CD14-positive monocyte (primary cell): ENCODE results near the gene EXD1. TPM values are rescaled to one million over a fixed set of nuclear protein-coding genes. Genes with fewer than 3 reads are reported as not detected.

Source experiments
- DNase-seq, 3 donors: peaks; one replicate each; pipeline ENCODE4 v3.0.0-alpha.2; 2011 to 2022
- H2AFZ ChIP-seq: 2 replicates; pipeline ENCODE4 v1.6.0; 2012; ENCODE audit warnings: mild to moderate bottlenecking, low read depth, low read length, inconsistent platforms; ENCODE audit not compliant: insufficient read depth, poor library complexity, severe bottlenecking
- H3K27ac ChIP-seq, 2 donors: 1 replicate in 1 of 2; 2 replicates in 1 of 2; pipeline ENCODE4 v1.5.1; 2012 to 2013; ENCODE audit warnings: low read length in 2 of 2, control low read depth in 1 of 2, inconsistent platforms in 1 of 2, low read depth in 1 of 2, mild to moderate bottlenecking in 1 of 2
- H3K27me3 ChIP-seq, 2 donors: one replicate each; pipeline versions ENCODE4 v1.6.0 to v1.6.1; 2011 to 2013; ENCODE audit warnings: low read length in 2 of 2; ENCODE audit not compliant: control insufficient read depth in 2 of 2, insufficient read depth in 2 of 2
- H3K36me3 ChIP-seq, 2 donors: replicated peaks in 1 of 2; 1 replicate in 1 of 2; 2 replicates in 1 of 2; pipeline versions ENCODE4 v1.5.1 to v1.6.1; 2012 to 2013; ENCODE audit warnings: low read length in 2 of 2, control low read depth in 1 of 2, inconsistent platforms in 1 of 2, mild to moderate bottlenecking in 1 of 2; ENCODE audit not compliant: insufficient read depth in 2 of 2, control insufficient read depth in 1 of 2
- H3K4me1 ChIP-seq, 2 donors: 1 replicate in 1 of 2; 2 replicates in 1 of 2; pipeline versions ENCODE4 v1.5.1 to v1.6.1; 2012 to 2013; ENCODE audit warnings: low read length in 2 of 2, control low read depth in 1 of 2, inconsistent platforms in 1 of 2, mild to moderate bottlenecking in 1 of 2, moderate library complexity in 1 of 2; ENCODE audit not compliant: insufficient read depth in 2 of 2, control insufficient read depth in 1 of 2
- H3K4me2 ChIP-seq: replicated peaks from 2 replicates; pipeline ENCODE3; 2012; ENCODE audit warnings: low read length, moderate library complexity, mild to moderate bottlenecking; ENCODE audit not compliant: poor library complexity, severe bottlenecking; ENCODE audit errors: extremely low read depth
- H3K4me3 ChIP-seq, 3 experiments: fragments of 200-600 bp in 1 of 3; sonication (generic) in 1 of 3; replicated peaks in 1 of 3; 1 replicate in 2 of 3; 2 replicates in 1 of 3; pipeline ENCODE4 v1.5.1; 2011 to 2013; ENCODE audit warnings: low read length in 3 of 3, mild to moderate bottlenecking in 3 of 3, control low read depth in 2 of 3, low read depth in 2 of 3, inconsistent platforms in 1 of 3, moderate library complexity in 1 of 3
- H3K79me2 ChIP-seq: 2 replicates; pipeline ENCODE4 v1.6.0; 2012; ENCODE audit warnings: mild to moderate bottlenecking, control low read depth, inconsistent platforms, low read length, moderate library complexity; ENCODE audit not compliant: insufficient read depth
- H3K9ac ChIP-seq: 2 replicates; pipeline ENCODE4 v1.6.0; 2017; ENCODE audit warnings: low read length, mild to moderate bottlenecking; ENCODE audit not compliant: insufficient read depth, poor library complexity, severe bottlenecking
- H3K9me3 ChIP-seq, 2 donors: replicated peaks in 1 of 2; 1 replicate in 1 of 2; 2 replicates in 1 of 2; pipeline versions ENCODE4 v1.5.1 to v1.6.1; 2012 to 2013; ENCODE audit warnings: low read length in 2 of 2, control low read depth in 1 of 2; ENCODE audit not compliant: control insufficient read depth in 1 of 2, insufficient read depth in 1 of 2
- H4K20me1 ChIP-seq: 2 replicates; pipeline ENCODE4 v1.6.0; 2012; ENCODE audit warnings: mild to moderate bottlenecking, low read length, control low read depth, moderate library complexity; ENCODE audit not compliant: insufficient read depth
- H3K27ac Mint-ChIP-seq, 7 donors: one replicate each; pipeline ENCODE4 v1.8.0; 2020; ENCODE audit warnings: mild to moderate bottlenecking in 7 of 7, mixed read lengths in 7 of 7, moderate library complexity in 6 of 7, inconsistent platforms in 2 of 7
- H3K27me3 Mint-ChIP-seq, 3 donors: one replicate each; pipeline ENCODE4 v1.8.0; 2021 to 2022; ENCODE audit warnings: low read depth in 3 of 3, mild to moderate bottlenecking in 3 of 3, mixed read lengths in 3 of 3, moderate library complexity in 3 of 3, inconsistent platforms in 1 of 3
- H3K36me3 Mint-ChIP-seq, 2 donors: one replicate each; pipeline ENCODE4 v1.8.0; 2020; ENCODE audit warnings: mixed read lengths in 2 of 2, inconsistent platforms in 1 of 2, mild to moderate bottlenecking in 1 of 2
- H3K4me1 Mint-ChIP-seq: one replicate; pipeline ENCODE4 v1.8.0; 2020; ENCODE audit warnings: mild to moderate bottlenecking, mixed read lengths
- H3K4me3 Mint-ChIP-seq, 2 donors: one replicate each; pipeline ENCODE4 v1.8.0; 2020; ENCODE audit warnings: mild to moderate bottlenecking in 2 of 2, mixed read lengths in 2 of 2, moderate library complexity in 1 of 2
- H3K9me3 Mint-ChIP-seq, 7 donors: one replicate each; pipeline ENCODE4 v1.8.0; 2020 to 2022; ENCODE audit warnings: mixed read lengths in 7 of 7, mild to moderate bottlenecking in 6 of 7, moderate library complexity in 6 of 7, inconsistent platforms in 2 of 7
- WGBS: methylation state at CpG from one replicate; pipeline ENCODE4 v1.1.5; 2013; ENCODE audit warnings: missing lambda C conversion rate; ENCODE audit not compliant: insufficient coverage; 5-methylcytosine and 5-hydroxymethylcytosine counted together
- intact Hi-C, 2 donors: fragments of 100-400 bp; cut with micrococcal nuclease; formaldehyde crosslinking; loops; one replicate each; pipeline versions ENCODE4 v1.15.0 to v1.15.1; 2023
- polyA plus RNA-seq, 3 donors: library from polyadenylated mRNA; depleted of rRNA in 1 of 3; unstranded in 2 of 3; stranded (reverse) in 1 of 3; fragments of 300-500 nt in 2 of 3; fragments of >200 nt in 1 of 3; fragmentation: Illumina TruSeq in 2 of 3; gene quantifications; 1 replicate in 2 of 3; 2 replicates in 1 of 3; pipeline ENCODE4 v1.2.3, GENCODE V29; 2012 to 2021
- TF ChIP-seq, protein P1 (sequence below): fragments of 200-600 bp; IDR thresholded peaks from one replicate; pipeline ENCODE4 v1.8.0; 2022; ENCODE audit warnings: antibody characterized with exemption, mild to moderate bottlenecking

Gene EXD1
- polyA plus RNA-seq, 3 donors: 0.04 to 0.08 TPM; not detected in 1

DNA sequence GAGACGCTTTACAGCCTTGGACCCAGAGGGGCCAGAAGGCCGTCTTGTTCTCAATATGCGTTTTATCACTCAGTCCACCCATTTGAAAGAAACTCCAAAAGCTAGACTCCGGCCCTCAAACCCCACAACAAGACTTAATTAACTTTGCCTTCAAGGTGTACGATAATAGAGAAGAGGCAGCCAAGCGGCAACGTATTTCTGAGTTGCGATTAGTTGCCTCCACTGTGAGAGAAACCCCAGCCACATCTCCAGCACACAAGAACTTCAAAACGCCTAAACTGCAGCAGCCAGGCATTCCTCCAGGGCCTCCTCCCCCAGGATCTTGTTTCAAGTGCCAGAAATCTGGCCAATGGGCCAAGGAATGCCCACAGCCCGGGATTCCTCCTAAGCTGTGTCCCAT is 97.1 kb downstream of the EXD1 start:
- no peaks in the 10 kb centered on the region for H3K4me1 ChIP-seq
- peaks cover 0 to 10% of the 10 kb centered on the region in 2 donors for H3K9me3 ChIP-seq
- no peaks in the 10 kb centered on the region for H4K20me1 ChIP-seq
- WGBS: 92% methylated on average over 7 of the region's 10 CpGs
- H3K27me3 ChIP-seq: no peaks in the 10 kb centered on the region
- H3K27ac ChIP-seq: no peak overlapping the region
- no peaks in the 10 kb centered on the region for H3K36me3 Mint-ChIP-seq
- H3K27ac Mint-ChIP-seq: no peak overlapping the region
- intact Hi-C loops: no loop called here
- H3K4me3 Mint-ChIP-seq: no peak overlapping the region
- H3K9me3 Mint-ChIP-seq: peaks cover 2 to 8% (median 4%) of the 10 kb centered on the region in 7 donors
- no peak for DNase-seq
- no peak overlapping the region for H2AFZ ChIP-seq
- H3K4me3 ChIP-seq: no peak overlapping the region
- H3K4me2 ChIP-seq: no peak overlapping the region
- TF ChIP-seq, protein P1, sequence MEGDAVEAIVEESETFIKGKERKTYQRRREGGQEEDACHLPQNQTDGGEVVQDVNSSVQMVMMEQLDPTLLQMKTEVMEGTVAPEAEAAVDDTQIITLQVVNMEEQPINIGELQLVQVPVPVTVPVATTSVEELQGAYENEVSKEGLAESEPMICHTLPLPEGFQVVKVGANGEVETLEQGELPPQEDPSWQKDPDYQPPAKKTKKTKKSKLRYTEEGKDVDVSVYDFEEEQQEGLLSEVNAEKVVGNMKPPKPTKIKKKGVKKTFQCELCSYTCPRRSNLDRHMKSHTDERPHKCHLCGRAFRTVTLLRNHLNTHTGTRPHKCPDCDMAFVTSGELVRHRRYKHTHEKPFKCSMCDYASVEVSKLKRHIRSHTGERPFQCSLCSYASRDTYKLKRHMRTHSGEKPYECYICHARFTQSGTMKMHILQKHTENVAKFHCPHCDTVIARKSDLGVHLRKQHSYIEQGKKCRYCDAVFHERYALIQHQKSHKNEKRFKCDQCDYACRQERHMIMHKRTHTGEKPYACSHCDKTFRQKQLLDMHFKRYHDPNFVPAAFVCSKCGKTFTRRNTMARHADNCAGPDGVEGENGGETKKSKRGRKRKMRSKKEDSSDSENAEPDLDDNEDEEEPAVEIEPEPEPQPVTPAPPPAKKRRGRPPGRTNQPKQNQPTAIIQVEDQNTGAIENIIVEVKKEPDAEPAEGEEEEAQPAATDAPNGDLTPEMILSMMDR: no peak
- H3K27me3 Mint-ChIP-seq: peaks cover 5 to 8% (median 6%) of the 10 kb centered on the region in 3 donors
- H3K9ac ChIP-seq: no peak overlapping the region
- H3K4me1 Mint-ChIP-seq: no peaks in the 10 kb centered on the region
- H3K79me2 ChIP-seq: no peaks in the 10 kb centered on the region
- no peaks in the 10 kb centered on the region for H3K36me3 ChIP-seq

Other genes starting within 250 kb of the EXD1 start
- gene INO80, start 114.5 kb downstream of the EXD1 start, polyA plus RNA-seq: 10 to 100 TPM in 1 of 3 donors, 1 to 10 TPM in 2; 2.3 to 13.1 (median 2.4) TPM
- gene CHP1, start 511 bp upstream of the EXD1 start, polyA plus RNA-seq: 10 to 100 TPM; 57.2 to 67.2 (median 58.8) TPM
- gene OIP5, start 101.8 kb upstream of the EXD1 start, polyA plus RNA-seq: under 1 TPM; 0.05 to 0.28 (median 0.22) TPM
- 1 to 10 TPM; 2.4 to 4.0 (median 3.5) TPM for gene NUSAP1, start 102.1 kb upstream of the EXD1 start, polyA plus RNA-seq
- 10 to 100 TPM in 2 of 3 donors, 1 to 10 TPM in 1; 5.8 to 29.1 (median 26.9) TPM for gene NDUFAF1, start 171.7 kb upstream of the EXD1 start, polyA plus RNA-seq
- 10 to 100 TPM; 11.2 to 19.1 (median 15.0) TPM for gene RTF1, start 186.3 kb upstream of the EXD1 start, polyA plus RNA-seq